A204.1 (cell line): ENCODE data around the gene GPR87.

Experiments
- FAIRE-seq: peaks from 2 replicates; lab custom pipeline; 2012; peaks lifted over from hg19 to GRCh38; lab: Jason Lieb, UNC

The GPR87 gene

DNA sequence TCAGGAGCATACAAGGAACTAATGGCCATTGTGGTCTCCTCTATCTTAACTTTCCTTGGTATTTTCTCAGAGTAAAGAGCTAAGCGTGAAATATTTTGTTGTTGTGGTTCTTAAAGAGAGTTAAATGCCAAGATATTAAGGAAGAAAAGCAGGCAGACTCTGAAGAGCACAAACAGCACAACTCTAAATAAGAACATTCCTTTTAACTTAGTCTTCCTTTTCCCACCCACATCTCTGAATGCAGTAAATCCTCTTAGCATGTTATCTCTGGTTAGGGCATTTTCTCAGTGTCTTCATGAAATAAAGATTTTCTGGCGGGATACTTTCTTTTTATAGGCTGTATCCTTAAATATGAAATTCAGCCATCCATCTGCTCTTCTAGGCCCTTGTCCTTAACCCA, 1.5 kb downstream of the GPR87 start:
- FAIRE-seq, result no peak

DNA sequence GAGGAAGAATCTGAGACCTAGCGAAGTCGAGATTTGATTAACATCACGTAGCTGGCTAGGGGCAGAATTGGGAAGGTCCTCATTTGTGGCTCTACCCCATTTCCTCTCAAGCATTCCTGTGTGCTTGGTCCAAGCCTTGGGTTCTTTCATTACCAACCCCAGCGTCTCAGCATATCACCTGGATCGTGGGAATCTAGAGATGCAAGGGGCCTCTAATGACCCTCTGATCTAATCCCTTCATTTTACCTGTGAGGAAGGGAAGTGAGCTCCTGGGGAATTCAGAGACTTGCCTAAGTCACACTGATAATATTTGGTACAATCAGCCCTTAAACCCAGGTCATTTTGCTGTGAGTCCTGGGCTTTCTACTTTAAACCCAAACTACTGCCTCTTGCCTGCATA, 2.0 kb downstream of the GPR87 start:
- no peak for FAIRE-seq

DNA sequence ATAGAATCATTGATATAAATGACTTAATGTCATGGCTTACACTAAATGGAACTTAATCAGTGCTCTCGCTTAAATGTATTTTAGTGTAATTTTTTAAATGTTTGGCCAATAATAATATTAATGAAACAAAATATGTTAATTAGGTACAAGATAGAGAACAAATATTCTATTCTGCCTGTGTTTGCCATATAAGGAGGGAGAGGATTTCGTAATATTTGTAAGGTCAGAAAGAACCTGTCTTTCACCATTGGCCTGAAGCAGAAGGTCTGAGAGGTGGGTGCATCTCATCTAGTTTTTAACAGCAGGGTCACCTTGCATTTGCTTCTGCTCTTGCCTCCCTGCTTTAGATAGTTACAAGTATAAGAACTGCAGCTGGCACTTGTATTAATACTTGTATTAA, 2.5 kb downstream of the GPR87 start:
- no peak for FAIRE-seq

DNA sequence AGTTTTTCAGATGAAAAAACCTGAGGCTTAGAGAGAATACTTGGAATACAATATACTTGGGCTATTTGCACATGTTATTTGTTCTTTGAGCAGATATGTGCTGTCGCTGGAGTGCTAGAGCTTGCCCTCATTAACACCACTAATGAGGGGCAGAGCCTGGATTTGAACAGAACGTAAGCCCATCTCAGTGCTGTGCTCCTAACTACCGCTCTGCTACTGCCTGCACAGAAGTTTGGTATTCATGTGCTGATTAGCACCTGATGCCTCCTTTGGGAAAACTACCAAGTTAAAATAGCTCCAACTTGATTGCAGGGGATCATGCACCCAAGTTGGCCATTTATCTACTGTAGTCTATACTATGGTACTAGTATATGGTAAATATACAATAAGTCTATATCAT, 3.6 kb downstream of the GPR87 start:
- no peak for FAIRE-seq

DNA sequence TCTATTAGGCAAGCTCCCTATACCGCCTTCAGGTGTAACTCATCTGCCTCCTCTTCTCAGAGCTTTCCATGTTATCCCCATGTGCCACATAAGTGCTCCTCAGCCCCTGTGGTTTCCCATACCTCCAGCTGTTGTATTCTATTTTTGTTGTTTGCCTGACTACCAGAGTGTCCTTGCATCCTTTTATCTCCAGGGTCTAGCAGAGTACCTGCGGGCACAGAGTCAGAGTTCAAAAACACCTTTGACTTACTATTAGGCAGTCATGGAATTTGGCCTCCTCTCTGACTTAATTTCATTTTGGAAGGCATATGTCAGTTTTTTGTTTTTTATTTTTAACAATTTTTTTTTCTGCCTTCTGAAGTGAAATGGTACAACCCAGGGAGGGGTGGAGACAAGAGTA, 7.1 kb downstream of the GPR87 start:
- no peak for FAIRE-seq

DNA sequence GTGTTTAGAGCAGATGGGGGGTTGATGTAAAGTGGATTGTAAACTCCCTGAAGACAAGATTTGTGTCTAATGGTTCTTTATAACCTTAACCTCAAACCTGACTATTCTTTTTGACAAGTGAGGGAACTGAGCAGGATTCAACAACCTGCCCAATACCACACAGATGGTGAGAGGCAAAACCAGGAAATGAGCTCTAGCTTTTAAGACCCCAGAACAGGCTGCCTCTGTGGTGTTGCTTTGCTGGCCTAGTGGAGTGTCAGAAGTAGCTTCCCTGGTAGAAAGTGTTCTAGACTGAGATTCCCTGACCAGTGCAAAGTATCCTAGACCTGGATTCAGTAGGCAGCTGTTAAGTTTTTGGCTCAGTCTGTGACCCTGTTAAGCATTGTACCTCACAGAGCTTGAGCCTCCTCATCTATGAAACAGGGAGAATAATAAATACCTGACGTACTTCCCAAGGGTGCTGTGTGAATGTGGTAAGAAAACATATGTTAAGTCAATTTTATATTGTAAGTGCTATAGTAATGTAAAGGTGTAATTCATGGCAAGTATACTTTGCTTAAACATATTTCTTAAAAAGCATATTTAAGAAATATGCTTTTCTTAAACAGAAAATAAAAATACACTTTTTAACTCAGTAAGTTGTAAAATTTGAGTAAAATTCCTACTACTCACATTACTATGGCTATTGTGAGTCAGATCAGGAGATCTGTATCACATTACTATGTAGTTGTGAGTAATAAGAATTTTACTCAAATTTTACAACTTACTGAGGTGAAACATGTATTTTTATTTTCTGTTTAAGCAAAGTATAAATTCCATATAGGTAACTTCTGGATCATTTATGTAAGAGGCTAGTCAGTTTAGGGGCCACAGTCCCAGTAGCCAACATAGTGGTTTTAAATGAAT, 8.8 kb downstream of the GPR87 start:
- no peak for FAIRE-seq

DNA sequence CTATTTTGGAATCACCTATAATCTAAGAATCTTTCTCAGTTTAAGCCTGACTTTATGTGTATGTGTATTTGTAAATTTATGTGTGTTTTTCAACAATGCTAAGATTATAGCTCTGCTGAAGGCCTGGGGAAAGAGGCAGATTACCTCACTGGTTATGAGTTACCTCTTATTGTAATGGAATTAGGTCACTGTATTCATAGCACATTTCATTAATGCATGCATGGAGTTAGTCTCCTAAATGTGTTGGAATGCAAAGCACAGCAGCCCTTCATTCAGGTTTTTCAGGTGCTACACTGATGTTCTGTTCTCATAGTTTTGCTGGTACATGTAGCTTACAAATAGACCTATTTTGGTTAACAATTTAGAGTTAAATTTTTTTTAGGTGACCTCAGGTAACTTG, 9.5 kb downstream of the GPR87 start:
- FAIRE-seq, result no peak

DNA sequence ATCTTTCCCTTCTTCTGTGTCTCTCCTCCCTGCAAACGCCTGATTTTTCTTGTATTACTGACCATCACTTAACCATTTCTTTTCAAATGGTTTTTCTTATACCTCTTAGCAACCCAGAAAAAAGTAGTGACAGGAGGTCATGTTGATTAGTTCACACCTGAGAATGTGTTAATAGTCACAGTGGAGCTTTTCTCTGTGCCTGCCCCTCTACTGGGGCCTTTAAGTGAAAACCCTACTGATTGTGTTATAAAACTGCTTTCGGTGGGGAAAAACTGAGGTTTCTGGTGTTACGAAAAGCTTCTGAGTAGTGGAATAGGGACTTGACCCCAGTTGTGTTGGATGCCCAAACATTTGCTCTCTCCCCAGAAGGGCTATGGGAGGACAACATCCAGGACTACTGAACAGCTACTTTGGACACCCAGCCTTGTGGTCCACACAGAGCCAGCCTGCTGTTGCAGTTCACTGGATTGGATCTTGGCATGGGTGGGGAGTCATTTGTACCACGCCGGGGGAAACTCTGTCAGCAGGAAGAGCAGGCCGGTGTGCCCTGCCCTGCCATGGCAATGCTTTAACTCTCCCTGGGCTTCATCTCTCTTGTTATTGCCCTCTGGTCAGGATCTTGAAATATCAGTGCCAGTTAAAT, 10.3 kb downstream of the GPR87 start:
- FAIRE-seq, result no peak

DNA sequence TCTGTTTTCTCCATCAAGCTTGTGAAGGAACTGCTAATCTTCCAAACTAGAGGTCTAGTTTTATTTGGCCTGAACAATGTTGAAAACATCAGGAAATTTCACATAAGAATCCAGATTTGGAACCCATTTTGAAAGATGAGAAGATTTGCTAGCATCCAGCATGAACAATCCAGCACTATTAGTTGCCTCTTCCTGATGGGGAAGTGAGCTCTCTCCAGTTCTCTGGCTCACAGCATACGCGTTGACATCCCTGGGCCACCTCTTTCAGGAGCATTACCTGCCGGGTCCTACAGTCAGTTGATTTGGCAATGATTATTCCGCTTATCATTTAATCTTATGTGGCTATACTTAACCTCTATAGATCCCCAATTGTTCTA, 10.9 kb downstream of the GPR87 start:
- FAIRE-seq, result no peak

DNA sequence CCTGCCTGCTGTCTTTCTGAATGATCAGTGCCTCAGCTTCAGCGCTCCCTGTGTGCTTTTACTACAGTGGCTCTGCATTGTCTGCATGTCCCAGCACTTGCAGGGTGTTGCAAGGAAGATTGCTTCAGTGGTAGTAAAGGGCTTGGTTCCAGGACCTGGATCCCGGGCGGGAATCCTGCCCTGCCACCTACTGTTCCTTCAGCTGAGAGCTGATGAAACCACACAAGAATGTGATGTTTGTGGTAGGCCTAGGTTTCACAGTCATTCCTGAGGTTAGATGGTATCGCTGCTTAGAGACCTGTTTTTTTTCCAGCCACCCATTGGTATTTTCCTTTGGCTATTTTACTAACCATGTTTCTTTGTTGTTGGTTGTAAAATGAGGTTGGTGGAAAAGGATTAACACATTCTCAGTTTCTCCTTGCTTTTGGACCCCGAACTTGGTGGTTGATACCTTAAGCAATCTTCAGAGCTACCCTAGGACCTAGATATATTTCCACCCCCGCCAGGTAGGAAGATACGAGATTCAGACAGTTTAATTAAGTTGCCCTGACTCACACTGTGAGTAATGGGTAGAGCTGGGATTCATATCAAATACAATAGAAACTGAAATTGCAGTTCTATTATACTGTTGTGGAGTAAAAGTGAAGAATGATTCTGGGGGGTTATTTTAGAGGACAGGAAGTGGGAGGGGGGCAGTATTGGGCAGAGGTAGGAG, 11.4 kb downstream of the GPR87 start:
- FAIRE-seq, result no peak

DNA sequence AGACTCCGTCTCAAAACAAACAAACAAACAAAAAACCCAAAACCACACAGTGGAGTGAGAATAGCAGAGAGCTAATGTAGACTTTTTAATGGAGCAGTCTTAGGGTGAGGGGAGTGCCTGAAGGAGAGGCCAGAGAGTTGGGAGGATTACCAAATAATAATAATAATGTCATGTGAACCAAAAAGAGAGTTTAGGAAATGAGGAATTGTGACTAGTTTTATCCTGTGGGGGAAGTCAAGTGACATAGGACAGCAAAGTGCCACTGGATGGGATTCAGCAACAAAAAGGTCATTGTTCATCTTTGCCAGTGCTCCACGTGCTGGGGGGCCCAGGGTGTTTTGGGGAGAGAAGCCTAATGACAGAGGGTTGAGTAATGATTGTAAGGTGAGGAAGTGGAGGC, 12.9 kb downstream of the GPR87 start:
- FAIRE-seq, result no peak

DNA sequence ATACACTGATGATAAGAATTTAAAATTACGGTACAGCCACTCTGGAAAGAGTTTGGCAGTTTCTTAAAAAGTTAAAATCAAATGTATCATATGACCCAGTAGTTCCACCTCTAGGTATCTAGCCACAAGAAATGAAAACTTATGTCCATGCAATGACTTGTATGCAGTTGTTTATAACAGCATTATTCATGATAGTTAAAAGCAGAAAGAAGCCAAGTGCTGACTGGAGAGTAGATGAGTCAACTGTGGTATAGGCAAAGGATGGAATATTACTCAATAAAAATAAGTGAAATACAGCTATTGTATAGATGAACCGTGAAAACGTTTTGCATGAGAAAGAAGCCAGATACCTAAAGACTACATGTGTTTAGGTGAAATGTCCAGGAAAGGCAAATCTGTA, 14.8 kb downstream of the GPR87 start:
- no peak for FAIRE-seq

DNA sequence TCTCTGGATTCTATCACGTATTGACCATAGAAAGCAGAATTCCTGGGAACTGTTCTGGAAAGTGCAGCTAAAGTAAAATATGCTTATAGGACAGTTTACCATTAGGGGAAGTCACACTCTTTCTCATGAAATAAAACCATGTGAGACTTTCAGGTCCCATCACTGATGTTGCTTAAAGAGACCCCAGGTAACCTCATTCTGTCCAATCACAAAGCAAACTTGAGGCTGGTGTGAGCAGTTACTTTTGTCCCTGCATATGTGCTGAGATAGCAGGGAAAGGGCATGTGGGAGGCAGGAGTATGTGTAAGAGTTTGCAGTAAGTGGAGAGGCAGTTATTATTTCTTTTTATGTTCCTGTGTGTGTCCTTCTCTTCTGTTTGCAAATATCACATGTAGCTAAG, 16.1 kb downstream of the GPR87 start:
- no peak for FAIRE-seq

DNA sequence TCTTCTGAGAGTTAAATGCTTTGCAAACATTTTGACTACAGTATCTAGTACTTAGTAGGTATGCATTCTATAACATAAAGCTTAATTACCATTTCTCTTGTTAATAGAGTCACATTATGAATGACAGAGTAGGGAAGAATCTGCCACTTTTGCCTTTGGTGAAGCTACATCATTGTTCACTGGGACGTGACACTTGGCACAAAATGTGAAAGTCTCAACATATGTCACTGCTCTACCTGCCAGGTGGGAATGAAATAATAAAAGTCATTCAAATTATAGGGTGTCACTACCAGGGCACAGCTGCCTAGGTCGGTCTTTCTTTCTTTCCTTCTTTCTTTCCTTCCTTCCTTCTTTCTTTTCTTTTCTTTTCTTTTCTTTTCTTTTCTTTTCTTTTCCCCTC, 17.6 kb downstream of the GPR87 start:
- no peak for FAIRE-seq

DNA sequence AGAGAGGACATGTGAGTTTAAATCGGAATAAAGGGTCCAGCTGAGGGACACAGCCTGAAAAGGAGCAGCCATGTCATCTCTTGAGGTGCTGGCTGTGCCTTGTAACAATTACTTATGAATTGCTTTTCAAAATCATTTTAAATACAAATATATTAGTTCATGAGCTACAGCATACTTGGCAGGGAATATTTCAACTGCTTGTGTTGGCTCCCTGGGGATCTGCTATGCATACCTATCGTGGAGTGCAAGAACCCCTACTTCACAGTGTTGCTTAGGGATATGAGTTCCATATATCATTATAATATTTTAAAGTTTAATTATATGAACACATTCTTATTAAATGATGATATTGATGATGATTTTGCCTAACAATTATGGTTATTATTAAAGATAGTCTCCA, 19.2 kb downstream of the GPR87 start:
- no peak for FAIRE-seq

DNA sequence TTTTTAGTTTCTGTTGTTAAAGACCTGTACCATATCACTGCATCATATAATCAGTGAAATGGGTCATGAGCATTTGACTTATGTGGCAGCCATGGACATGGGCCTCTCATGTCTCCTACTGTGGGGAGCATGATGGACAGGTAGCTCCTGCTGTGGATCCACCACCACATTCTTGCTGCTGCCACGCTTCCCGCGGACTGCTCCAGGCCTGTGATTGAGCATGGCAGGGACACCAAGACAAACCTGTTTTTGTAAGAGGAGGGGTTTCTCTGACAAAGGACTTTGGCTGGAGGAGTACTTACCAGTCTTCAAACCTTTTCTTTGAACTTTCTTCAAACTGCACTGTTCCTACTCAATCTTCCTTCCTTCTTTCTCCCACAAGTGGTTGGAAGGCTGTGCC, 20.4 kb downstream of the GPR87 start:
- no peak for FAIRE-seq

DNA sequence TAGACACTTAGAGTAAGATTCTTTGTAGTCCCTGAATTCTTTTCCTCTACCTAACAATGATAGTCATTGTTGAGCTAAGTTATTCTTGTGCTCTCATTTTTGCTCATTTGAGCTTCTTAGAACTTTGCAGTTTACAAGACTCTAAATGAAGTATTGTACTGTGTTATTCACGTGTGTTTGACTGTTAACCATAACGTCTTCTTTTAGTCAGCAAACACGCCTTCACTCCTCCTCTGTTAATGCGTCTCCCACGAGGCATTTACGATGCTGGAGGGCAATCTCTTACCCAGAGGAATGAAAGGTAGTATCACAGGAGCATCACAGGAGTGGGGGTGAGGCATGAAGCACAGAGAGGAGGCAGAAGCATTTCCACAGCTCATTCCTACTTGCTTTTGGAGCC, 23.5 kb downstream of the GPR87 start:
- FAIRE-seq, result no peak

DNA sequence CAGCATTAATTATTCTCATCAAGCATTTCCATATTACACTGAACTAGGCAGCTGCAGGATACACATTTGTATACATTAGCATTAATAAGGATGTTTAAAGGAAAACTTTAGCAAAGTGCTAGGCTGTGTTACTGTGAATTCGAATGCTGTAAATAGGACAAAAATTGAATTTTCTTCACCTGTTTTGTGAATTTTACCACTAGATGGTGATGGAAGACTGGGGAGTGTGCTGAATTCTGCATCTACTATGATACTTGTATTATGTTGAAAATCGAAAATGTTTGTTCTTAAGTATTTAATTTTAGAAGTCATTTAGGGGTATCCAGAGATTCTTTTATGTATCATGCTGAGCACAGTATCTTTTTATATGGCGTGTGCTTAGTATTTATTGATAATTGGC, 25.9 kb downstream of the GPR87 start:
- no peak for FAIRE-seq

DNA sequence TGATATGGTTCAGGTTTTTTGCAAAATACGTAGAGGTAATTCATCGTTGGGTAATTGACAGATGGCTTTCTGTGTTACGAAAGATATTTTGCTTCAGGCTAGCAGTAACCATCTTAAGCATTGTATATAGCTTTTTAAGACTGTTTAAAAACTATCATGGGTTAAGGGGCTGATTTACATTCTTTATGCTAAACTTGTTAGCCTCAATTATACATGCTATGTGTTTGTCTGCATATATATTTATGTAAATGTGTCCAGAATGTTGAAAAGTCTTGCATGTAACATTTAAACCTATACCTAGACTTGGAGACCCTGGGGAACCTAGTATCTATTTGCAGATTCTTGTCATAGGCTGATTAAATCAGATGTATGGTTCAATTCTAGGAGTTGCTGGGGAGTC, 27.2 kb downstream of the GPR87 start:
- no peak for FAIRE-seq

DNA sequence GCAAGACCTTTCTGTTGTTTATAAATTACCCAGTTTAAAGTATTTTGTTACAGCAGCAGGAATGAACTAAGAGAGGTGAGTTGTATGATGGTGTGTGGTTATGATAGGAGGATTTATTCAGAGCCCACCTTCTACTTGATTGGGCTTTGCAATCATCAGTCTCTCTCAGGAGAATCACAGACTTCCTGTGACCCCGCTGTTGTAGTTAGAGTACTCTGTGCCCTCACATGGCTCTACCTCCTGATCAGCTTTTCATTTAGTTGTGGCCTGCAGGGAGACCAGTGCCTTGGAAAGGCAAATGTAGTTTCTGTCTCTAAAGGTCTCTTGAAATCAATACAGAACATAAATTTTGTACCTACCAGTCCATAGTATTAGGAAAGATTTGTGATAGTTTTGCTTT, 30.7 kb downstream of the GPR87 start:
- FAIRE-seq, result no peak

DNA sequence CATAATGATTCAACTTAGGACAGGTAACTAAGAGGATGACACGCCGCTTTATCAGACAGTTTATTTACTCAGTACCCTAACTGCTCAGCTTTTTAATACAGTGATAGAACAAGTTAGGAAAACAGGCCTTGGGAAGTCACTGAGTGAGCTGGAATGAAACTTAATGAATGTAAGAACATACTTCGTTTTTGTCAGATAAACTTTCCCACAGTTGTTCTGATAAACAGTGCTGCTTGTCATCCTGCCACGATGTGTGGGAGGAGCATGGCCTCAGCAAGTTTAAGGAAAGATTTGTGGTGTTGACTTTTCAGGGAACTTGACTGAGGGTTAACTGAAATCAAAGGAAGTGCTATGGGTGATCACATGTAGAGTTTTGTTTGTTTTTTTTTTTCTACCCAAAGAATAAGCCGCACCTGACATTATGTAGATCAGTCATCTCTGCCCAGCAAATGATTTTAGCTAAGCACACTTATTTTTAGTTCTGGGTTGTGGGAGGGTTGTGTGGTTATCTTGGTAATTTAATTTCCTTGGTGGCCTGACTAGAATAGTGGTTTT, 32.6 kb downstream of the GPR87 start:
- no peak for FAIRE-seq

DNA sequence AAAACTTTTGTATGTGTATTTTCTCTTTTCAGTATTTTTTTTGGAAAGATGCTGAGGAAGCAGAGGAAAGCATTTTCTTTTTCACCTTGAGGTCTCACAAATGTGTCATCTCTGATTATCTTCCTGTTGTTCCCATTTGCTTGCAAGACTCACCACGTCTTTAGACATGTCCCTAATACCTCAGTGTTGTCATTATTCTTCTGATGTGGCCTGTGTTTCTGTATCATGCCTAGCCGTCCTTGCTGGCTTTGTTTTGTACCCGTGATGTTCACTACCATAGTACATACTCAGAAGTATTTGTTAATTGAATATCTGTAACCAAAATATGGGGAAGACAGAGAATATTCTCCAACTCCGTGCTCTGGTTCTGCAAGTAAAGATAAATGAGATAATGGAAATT, 33.2 kb downstream of the GPR87 start:
- FAIRE-seq, result no peak

DNA sequence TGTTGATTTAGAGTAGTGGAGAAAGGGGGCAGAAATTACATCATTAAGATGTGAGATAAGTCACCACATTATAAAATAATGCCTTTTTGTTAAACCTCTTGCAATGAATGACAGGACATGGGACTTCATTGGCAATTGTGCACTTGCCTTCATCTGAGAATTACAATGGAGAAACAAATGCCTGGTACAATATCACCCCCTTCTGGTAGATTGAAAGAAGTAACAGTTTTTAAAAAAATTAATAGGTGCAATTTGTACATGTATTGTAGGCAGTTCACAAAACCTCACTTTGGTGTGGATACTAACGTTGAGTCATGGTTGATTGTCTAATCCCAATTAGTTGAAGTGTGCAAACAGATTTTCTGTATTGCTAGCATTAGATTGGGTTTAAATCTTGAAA, 33.7 kb downstream of the GPR87 start:
- peak; percentile 87 for FAIRE-seq
